Activated CD4-positive, alpha-beta T cell treated with anti-CD3 and anti-CD28 coated beads, Interleukin-2, amount 50 U/mL, for 16 hours (primary cell): Measurements from ENCODE around the gene UNC5B.
"Not testable (repeated sequence)": the region's sequence is repeated elsewhere in the genome, so short reads cannot be mapped to it uniquely, and the experiment has no call there.

Experiments used
- DNase-seq: peaks from one replicate; pipeline ENCODE4 v3.0.0-alpha.2; 2020

Gene UNC5B

DNA sequence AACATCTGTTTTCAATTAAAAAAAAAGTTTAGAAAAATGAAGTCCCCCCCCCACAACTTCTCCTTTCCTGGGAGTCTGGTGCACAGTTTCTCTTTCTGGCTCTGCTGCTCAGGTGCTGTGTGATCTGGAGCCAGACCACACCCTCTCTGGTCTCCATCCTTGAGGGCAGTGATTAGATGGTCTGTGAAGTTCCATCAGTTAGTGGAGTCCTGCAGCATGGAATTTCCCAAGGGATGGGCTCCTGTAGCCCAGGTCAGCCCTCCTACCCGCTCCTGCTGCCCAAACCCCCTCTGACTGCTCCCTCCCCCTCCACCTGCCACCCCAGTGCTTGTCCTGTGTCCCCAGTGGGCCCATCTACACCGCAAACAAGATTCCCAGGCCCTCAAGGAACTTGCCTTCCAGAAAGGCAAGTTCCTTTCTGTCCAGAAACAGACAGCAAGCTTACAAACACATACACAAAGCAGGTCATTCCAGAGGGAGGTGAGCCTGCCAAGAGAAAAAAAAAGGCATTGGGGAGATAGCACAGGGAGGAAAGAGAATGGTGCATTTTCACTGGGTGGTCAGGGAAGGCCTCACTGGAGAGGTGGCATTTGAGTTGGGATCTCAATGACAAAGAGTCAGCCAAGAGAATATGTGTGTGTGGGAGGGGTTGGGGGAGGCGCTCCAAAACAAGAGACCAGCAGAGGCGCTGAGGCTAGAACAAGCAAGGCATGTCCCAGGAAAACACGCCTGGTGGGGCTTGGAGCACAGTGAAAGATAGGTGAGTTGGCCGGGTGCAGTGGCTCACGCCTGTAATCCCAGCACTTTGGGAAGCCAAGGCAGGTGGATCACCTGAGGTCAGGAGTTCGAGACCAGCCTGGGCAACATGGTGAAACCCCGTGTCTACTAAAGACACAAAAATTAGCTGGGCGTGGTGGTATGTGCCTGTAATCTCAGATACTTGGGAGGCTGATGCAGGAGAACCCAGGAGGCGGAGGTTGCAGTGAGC, 57.2 kb downstream of the UNC5B start:
- DNase-seq: no peak

DNA sequence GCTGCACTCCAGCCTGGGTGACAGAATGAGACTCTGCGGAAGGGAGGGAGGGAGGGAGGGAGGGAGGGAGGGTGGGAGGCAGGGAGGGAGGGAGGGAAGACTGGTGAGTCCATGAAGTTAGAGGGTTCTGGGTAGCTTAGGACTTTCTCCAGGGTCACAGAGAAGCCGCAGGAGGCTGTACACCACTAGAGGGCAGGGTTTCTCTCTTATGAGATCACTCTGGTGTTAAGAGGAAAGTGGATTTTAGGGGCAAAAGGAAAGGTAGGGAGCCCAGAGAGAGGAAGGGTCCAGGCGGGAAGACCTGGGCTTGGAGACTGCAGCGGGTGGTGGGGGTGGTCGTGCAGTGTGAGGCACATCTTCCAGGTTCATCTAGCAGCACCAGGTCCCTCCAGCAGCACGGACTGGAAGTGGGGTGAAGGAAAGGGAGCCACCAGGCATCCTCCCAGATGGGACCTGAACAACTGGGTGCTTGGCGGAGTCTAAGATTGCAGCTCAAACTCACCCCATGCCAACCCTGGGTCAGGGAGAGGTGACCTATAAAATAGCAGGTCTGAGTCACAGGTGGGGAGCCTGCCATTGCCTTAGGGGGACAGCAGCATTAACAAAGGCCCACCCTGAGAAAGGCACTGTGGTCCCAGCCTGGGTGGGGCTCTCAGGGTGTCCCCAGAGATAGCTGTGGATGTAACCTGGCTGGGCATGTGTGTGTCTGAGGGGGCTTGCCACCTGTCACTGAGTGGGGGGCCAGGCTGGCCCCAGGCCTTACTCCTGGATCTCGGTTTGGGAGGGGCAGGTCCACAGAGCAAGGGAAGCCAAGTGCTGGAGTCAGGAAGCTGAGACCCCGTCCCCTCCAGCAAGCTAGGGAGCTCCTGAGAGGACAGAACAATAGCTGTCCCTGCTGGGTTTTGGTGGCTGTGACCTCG, 58.2 kb downstream of the UNC5B start:
- peak; percentile 52 for DNase-seq

DNA sequence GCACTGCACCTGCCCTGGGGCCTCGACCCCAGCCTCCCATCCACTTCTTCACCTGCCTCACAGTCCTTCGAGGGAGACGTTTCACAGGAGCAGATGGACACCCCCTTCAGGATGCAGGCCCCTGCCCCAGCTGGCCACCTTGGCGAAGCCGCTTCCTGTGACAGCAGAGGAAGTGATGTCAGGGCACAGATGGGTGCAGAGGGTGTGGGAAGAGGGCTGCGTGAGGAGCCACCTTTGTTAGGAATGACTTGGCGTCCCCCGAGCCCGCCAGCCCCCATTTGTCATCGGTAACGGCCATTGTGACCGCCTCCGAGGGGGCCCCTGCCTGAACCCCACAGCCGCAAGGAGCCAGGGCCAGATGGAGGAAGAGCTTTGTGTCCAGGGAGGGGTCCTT, 59.3 kb downstream of the UNC5B start:
- no peak for DNase-seq

DNA sequence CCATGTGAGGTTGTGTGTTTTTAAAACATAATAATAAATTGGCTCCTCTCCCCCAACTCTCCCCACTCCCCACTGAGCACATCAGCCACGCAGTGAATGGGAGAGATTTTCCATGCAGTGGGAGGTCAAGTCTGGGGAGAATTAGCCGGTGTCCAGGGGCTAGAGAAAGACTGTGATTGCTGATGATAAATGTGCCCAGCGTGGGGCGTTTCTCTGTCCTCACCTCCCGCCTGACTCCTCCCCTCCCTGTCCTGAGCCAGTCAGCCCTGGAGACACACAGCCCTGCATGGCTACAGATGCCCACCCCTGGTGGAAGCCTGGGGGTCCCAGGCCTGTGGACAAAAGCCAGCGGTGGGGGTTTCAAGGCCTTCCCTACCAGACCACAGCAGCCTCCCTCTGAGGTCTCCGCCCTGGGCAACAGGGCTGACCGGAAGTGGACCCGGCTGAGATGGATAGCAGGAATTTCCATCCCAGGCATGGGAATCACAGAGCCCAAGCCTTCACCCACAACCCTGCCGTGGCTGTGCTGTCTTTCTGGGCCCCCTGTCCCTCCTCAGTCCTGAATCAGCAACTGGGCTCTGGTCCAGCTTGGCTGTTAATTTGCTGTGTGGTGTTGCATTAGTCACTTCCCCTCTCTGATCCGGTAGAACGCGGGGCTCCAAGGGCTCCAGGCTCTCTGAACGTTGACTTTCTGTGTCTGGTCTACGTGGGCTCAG, 59.8 kb downstream of the UNC5B start:
- no peak for DNase-seq

GRCh38 chr10:71272974-71273373, 60.6 kb downstream of the UNC5B start:
- not testable (repeated sequence) for DNase-seq

GRCh38 chr10:71273506-71273905, 61.1 kb downstream of the UNC5B start:
- DNase-seq: no peak

DNA sequence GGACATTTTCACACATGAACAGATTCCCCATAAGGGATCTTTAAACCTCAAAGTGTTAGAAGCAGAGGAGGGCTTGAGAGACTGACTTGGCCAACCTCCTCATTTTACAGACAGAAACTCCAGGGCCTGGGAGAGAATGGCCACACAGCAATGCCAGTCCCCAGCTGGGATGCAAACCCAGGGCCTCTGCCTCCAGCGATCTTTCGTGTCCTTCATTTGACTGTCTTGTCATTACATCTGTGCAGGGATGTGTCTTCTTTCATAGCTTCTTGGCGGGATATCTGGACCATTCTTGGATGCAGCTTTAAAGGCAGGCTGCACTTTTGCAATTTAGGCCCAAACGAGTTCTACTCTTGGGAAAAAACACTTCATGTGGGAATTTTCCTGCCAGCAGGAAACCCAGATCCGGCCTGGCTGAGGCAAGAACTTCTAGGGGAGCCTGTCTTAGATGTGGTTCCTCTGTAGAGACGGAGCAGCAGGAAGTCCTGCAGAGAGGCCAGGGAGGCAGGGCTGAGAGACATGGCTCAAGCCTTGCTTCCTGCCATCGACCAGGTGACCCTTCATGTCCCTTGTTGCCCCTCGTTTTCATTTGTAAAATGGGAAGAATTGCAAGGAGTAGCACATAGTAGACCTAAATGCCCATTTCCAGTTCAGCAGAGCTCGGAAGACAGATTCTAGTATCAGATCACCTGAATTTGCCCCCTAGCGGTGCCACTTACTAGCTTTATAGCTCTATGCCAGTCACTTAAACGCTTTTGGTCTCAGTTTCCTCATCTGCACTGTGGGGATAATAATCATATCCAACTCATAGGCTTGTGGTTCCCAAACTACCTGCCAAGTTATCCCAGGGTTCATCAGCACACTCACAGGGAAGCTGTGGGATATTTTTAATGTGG, 62.8 kb downstream of the UNC5B start:
- DNase-seq: no peak

DNA sequence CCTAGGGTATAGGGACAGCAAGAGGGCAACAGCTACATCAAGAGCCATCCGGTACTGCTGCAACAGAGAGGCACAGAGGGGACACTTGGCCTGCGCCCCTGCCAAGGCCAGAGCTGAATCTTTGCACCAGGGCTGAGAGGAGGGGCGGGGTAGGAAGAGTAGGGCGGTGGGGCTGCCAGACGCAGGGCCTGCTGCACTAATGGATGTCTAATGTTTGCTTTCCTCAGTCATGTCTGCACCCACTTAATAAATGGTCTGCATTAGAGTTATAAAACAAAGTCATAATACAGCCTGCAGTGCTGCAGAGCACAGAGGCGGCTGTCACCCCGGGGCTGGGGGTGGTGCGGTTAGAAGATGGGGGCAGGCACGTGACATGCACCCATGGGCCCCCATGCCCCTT, 64.5 kb downstream of the UNC5B start:
- no peak for DNase-seq

GRCh38 chr10:71277914-71278665, 65.7 kb downstream of the UNC5B start:
- no peak for DNase-seq

DNA sequence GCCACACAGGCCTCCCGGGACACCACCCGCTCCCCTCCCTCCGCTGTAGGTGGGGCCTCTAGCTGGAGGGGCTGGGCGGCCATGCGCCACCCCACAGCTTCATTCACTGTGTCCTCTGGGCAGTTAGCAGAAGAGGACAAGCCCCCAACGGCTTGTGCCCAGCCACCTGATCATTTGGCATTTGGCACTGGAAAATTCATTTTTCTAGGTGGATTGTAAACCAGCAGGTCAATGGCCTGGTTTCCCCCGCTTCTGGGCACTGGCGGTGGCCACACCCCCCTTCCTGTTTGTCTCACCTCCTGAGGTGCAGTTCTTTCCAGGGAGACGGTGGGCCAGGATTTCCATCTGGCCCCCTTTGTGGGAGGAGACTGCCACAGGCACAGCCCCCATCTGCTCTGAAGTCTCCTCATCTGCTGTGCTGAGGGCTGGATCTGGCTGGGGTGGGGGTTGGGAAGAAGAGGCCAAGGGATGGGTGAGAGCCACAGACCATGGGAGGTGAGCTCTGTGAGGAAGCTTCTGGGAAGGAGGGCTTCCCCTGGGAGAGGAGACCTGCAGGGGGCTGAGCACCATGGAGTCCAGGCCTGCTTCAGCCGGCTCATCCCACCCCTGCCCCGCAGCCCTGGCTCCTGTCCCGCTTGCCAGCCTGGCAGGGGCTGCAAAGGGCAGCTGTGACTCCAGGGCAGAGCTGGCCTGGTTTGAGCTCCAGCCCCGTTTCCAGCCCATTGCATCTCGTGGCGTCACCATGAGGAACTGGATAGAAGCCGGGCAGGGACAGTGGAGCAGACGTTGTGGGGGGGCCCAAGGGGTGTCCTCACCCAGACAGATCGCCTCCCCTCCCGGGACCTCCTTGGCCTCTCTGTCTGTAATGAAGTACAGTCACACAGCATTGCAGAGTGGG, 66.6 kb downstream of the UNC5B start:
- no peak for DNase-seq

DNA sequence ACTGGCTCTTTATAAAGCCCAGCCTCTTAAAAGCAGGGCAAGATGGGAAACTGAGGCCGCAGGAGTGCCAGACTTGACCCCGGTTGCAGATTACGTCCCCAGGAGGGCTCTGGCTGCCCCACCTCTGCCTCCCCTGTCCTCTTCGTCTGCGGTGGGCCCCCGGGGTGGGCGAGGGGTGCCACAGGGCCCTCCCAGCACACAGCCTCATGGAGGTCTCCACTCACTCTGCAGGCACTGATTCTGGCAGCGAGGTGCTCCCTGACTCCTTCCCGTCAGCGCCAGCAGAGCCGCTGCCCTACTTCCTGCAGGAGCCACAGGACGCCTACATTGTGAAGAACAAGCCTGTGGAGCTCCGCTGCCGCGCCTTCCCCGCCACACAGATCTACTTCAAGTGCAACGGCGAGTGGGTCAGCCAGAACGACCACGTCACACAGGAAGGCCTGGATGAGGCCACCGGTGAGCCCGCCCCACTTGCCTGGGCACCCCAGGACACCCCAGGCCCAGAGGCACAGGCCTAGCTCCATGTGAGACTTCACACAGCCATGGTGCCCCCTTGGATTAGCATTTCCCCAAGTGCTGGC, 67.3 kb downstream of the UNC5B start:
- no peak for DNase-seq

- DNase-seq: no peak
These were observed 67.8 kb downstream of the UNC5B start for GRCh38 chr10:71280216-71280615.

- DNase-seq: no peak
These were observed 68.5 kb downstream of the UNC5B start for GRCh38 chr10:71280825-71281224.

- DNase-seq: no peak
These were observed 69.4 kb downstream of the UNC5B start for GRCh38 chr10:71281646-71282322.

GRCh38 chr10:71282323-71282680, 69.9 kb downstream of the UNC5B start:
- no peak for DNase-seq

DNA sequence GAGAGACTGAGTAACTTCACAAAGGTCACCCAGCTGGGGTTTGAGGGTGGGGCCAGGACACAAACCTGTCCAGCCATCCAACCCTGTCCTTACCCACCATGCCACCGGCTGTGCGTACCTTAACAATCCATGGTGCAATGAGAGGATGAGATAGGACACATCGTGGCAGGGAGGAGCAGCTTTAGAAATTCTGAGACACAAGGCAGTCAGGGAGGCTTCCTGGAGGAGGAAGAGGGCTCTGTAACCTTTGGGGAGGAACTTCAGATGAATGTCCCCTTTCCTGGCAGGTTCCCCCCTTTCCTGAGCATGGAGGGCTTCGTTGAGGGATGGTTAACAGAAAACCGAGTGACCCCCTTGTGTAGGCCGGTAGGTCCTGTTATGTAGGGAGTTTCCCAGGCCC, 71.0 kb downstream of the UNC5B start:
- no peak for DNase-seq

DNA sequence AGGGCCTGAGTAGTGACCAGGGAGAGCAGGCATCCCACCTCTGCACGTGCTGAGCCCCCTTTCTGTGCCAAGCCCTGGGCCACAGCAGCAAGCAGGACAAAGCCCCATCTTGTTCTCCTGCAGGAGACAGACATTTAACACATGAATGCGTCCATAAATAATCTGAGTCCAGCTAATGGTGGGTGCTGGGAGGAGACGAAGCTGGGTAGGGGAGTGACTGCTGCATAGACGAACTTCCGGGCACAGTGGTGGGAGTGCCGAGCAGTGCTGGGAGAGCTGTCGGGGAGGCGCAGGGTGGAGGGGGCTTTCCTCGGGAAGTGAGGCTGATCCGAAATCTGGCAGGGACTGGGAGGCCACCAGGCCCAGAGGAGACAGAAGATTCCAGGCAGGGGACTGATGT, 71.5 kb downstream of the UNC5B start:
- DNase-seq: no peak

GRCh38 chr10:71284544-71285179, 72.3 kb downstream of the UNC5B start:
- DNase-seq: no peak

DNA sequence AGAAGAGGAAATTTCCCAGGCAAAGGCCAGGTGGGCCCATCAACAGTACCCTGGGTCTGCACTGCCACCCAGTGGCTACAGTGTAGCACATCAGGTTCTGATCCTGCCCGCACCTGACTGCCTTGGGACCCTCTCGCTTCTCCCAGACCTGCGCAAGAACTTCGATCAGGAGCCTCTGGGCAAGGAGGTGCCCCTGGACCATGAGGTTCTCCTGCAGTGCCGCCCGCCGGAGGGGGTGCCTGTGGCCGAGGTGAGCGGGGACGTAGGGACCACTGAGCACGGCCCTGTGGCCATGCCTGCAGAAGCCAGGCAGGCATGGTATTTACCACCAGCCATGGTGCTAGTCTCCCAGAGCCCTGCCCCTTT, 72.8 kb downstream of the UNC5B start:
- DNase-seq: peak; percentile 24
